Islet precursor cell (in vitro differentiated cells): Measurements from ENCODE around the gene CHST11.

ENCODE experiments used
- DNase-seq: peaks from one replicate; pipeline ENCODE4 v3.0.0-alpha.2; 2018

Gene CHST11

GRCh38 chr12:104588047-104588920 is 131.5 kb downstream of the CHST11 start:
- DNase-seq: peak; percentile 94

- DNase-seq: no peak
Observed at GRCh38 chr12:104588921-104589590, 132.3 kb downstream of the CHST11 start.

- no peak for DNase-seq
Observed at GRCh38 chr12:104590022-104590421, 133.3 kb downstream of the CHST11 start.

- DNase-seq: no peak
Observed at GRCh38 chr12:104591257-104591885, 134.6 kb downstream of the CHST11 start.

- no peak for DNase-seq
Observed at GRCh38 chr12:104593482-104593881, 136.7 kb downstream of the CHST11 start.

GRCh38 chr12:104596134-104596799 is 139.5 kb downstream of the CHST11 start:
- DNase-seq: peak; percentile 85

GRCh38 chr12:104596898-104597843 is 140.4 kb downstream of the CHST11 start:
- peak; percentile 89 for DNase-seq

GRCh38 chr12:104598342-104599271 is 141.9 kb downstream of the CHST11 start:
- no peak for DNase-seq

- no peak for DNase-seq
Observed at GRCh38 chr12:104599272-104600035, 142.7 kb downstream of the CHST11 start.

- no peak for DNase-seq
Observed at GRCh38 chr12:104600036-104600712, 143.4 kb downstream of the CHST11 start.

- no peak for DNase-seq
Observed at GRCh38 chr12:104600790-104601739, 144.3 kb downstream of the CHST11 start.

- no peak for DNase-seq
Observed at GRCh38 chr12:104602406-104602805, 145.7 kb downstream of the CHST11 start.

- DNase-seq: no peak
Observed at GRCh38 chr12:104602896-104603295, 146.1 kb downstream of the CHST11 start.

- no peak for DNase-seq
Observed at GRCh38 chr12:104603545-104603973, 146.8 kb downstream of the CHST11 start.

- DNase-seq: peak; percentile 100
Observed at GRCh38 chr12:104604070-104604994, 147.6 kb downstream of the CHST11 start.

GRCh38 chr12:104604995-104605675 is 148.4 kb downstream of the CHST11 start:
- peak; percentile 93 for DNase-seq
